ENCODE data around the gene LMBRD1.

GRCh38 chr6:69647726-69648125, 149.1 kb downstream of the LMBRD1 start:
- no peak for TF ChIP-seq GATA3 (IDR thresholded peaks at IDR 0.05; ENCODE audit: low read depth, low read length)
- TF ChIP-seq GATA2 (IDR thresholded peaks at IDR 0.05; ENCODE audit: low read depth, low read length) = no peak

Data from SH-SY5Y (cell line).